ENCODE results near the gene PLA2G4B. TPM values are rescaled to one million over a fixed set of nuclear protein-coding genes. Genes with fewer than 3 reads are reported as not detected.

The PLA2G4B gene
- total and polyA plus RNA-seq, 2 of the 8 experiments (the other 6 are each of a cell fraction or from before 2014, with no cell fraction given) = 4.2 to 9.2 TPM

GRCh38 chr15:41895491-41895890 lies 56.8 kb downstream of the PLA2G4B start:
- Histone ChIP-seq H3K27me3 (replicated peaks in 1 of 4; ENCODE audit: control insufficient read depth in 3 of 4, extremely low read depth in 1 of 4, insufficient read depth in 3 of 4, low read length in 3 of 4) (no peaks in the 10 kb centered on the region; a peak in 1 of 7 replicates), H2AFZ (ENCODE audit: low read length) (no peak overlapping the region), H2BK20ac (ENCODE audit: low read length) (no peak overlapping the region), H3K27ac (ENCODE audit: low read depth, low read length) (no peak overlapping the region), H3K4me1 (replicated peaks in 1 of 4; ENCODE audit: control insufficient read depth in 3 of 4, insufficient read depth in 4 of 4, low read length in 3 of 4) (peaks cover 0 to 2% (median 0%) of the 10 kb centered on the region in 4 experiments; a peak in 1 of 7 replicates), H3K4me2 (ENCODE audit: insufficient read depth in 1 of 2, low read depth in 2 of 2, low read length in 2 of 2) (no peak overlapping the region), H2AK5ac (ENCODE audit: low read depth, low read length) (no peak overlapping the region), H3K4me3 (ENCODE audit: extremely low read depth in 1 of 4, insufficient read depth in 2 of 4, low read depth in 3 of 4, low read length in 4 of 4) (no peak overlapping the region), H3K23me2 (ENCODE audit: low read depth, low read length) (no peaks in the 10 kb centered on the region), H3K9me3 (ENCODE audit: insufficient read depth in 2 of 2, low read depth in 1 of 2, low read length in 1 of 2) (no peaks in the 10 kb centered on the region), H4K5ac (ENCODE audit: insufficient read length, low read depth, low read length) (no peak overlapping the region), H2BK12ac (ENCODE audit: low read depth, low read length) (no peak overlapping the region), H3K9ac (replicated peaks in 1 of 4; ENCODE audit: extremely low read depth in 1 of 4, low read depth in 3 of 4, low read length in 3 of 4) (no peak overlapping the region), H4K20me1 (replicated peaks in 1 of 2; ENCODE audit: control insufficient read depth in 1 of 2, insufficient read depth in 2 of 2, low read length in 2 of 2) (no peaks in the 10 kb centered on the region), H3K4ac (replicated peaks; ENCODE audit: insufficient read length, low read depth, low read length) (no peak overlapping the region), H2BK15ac (ENCODE audit: low read length) (no peak overlapping the region), H3K23ac (ENCODE audit: insufficient read length) (no peak overlapping the region), H3K18ac (ENCODE audit: extremely low read depth, low read length) (no peak overlapping the region), H4K8ac (ENCODE audit: extremely low read depth, insufficient read depth, low read length) (0 out of 2 replicates have a peak overlapping the region, but pooled peaks have one; percentile 65), H2BK120ac (replicated peaks; ENCODE audit: low read depth, low read length) (no peak overlapping the region), H3K36me3 (ENCODE audit: control insufficient read depth in 2 of 4, insufficient read depth in 4 of 4, low read length in 3 of 4) (peaks cover 0 to 6% (median under 1%) of the 10 kb centered on the region in 4 experiments; a peak in 2 of 8 replicates), H2BK5ac (ENCODE audit: low read depth, low read length) (no peak overlapping the region), H3K14ac (ENCODE audit: insufficient read length) (no peak overlapping the region), H3K56ac (replicated peaks; ENCODE audit: insufficient read length, low read depth, low read length) (no peak overlapping the region), H3K79me1 (ENCODE audit: low read depth, low read length) (no peaks in the 10 kb centered on the region), H3K79me2 (ENCODE audit: control insufficient read depth in 1 of 2, insufficient read depth in 2 of 2, low read length in 2 of 2) (no peaks in the 10 kb centered on the region), H4K91ac (replicated peaks; ENCODE audit: insufficient read length, low read length) (no peak overlapping the region)
- ChIA-PET POLR2A (ENCODE audit: partially characterized antibody) (interaction anchor here (0.9 to 1.8 kb wide), 3 partner anchors 9 to 55 kb away, joined by 4 to 6 read pairs (median 4); no protein-coding TSS in a partner anchor), CTCF (ENCODE audit: partially characterized antibody) (interaction anchor here (0.5 to 2.5 kb wide), 11 partner anchors 9 to 631 kb away, joined by 3 to 24 read pairs (median 4); no protein-coding TSS in a partner anchor)
- FAIRE-seq = no peak
- 92% methylated on average over 11 of the region's 11 CpGs; no CpG with 5 or more reads in 1 of the 2 experiments for WGBS, 2 experiments (ENCODE audit: extremely low coverage in 1 of 2, insufficient coverage in 1 of 2, insufficient read length in 1 of 2, insufficient replicate concordance in 2 of 2, low coverage in 1 of 2, low lambda C conversion rate in 2 of 2, missing lambda C conversion rate in 1 of 2)
- DNase-seq (ENCODE audit: low read depth in 1 of 2, low spot score in 2 of 2) = no peak
- TF ChIP-seq, protein P1, sequence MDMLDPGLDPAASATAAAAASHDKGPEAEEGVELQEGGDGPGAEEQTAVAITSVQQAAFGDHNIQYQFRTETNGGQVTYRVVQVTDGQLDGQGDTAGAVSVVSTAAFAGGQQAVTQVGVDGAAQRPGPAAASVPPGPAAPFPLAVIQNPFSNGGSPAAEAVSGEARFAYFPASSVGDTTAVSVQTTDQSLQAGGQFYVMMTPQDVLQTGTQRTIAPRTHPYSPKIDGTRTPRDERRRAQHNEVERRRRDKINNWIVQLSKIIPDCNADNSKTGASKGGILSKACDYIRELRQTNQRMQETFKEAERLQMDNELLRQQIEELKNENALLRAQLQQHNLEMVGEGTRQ (IDR thresholded peaks at IDR 0.05; ENCODE audit: low read length) = no peak
- TF ChIP-seq YY1 (IDR thresholded peaks at IDR 0.05; ENCODE audit: low read depth, low read length) = no peak
- TF ChIP-seq, protein P2, sequence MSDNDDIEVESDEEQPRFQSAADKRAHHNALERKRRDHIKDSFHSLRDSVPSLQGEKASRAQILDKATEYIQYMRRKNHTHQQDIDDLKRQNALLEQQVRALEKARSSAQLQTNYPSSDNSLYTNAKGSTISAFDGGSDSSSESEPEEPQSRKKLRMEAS (IDR thresholded peaks at IDR 0.05) = no peak
- TF ChIP-seq SIX5 (IDR thresholded peaks at IDR 0.05; ENCODE audit: low read depth, low read length) = no peak
- no peak for TF ChIP-seq SIRT6 (IDR thresholded peaks at IDR 0.05; ENCODE audit: low read length)
- TF ChIP-seq CHD1 (IDR thresholded peaks at IDR 0.05; ENCODE audit: low read depth, low read length) = no peak
- TF ChIP-seq SP1 (IDR thresholded peaks at IDR 0.05; ENCODE audit: low read depth, low read length) = no peak
- TF ChIP-seq POU5F1 (IDR thresholded peaks at IDR 0.05; ENCODE audit: low read depth, low read length) = no peak
- TF ChIP-seq TBP (IDR thresholded peaks at IDR 0.05; ENCODE audit: low read depth, low read length) = no peak
- no peak for TF ChIP-seq CBX8 (IDR thresholded peaks at IDR 0.05; ENCODE audit: borderline replicate concordance, low read depth, low read length)
- no peak for TF ChIP-seq BACH1 (IDR thresholded peaks at IDR 0.05; ENCODE audit: low read length)
